NCI-H1930 (cell line): ENCODE measurements around the gene PRICKLE1.

ENCODE experiments used
- DNase-seq, 2 experiments: peaks; one replicate each; lab custom pipeline; 2025; lab: John Stamatoyannopoulos, UW

Gene PRICKLE1

GRCh38 chr12:42448841-42449240, 140.7 kb downstream of the PRICKLE1 start:
- DNase-seq: no peak

- DNase-seq: no peak
These were observed 142.2 kb downstream of the PRICKLE1 start for GRCh38 chr12:42447371-42447786.

GRCh38 chr12:42446761-42447160, 142.8 kb downstream of the PRICKLE1 start:
- no peak for DNase-seq

GRCh38 chr12:42445891-42446290, 143.7 kb downstream of the PRICKLE1 start:
- no peak for DNase-seq

- DNase-seq: no peak
These were observed 145.2 kb downstream of the PRICKLE1 start for GRCh38 chr12:42444192-42444943.

GRCh38 chr12:42442888-42443287, 146.7 kb downstream of the PRICKLE1 start:
- DNase-seq: no peak

- no peak for DNase-seq
These were observed 147.2 kb downstream of the PRICKLE1 start for GRCh38 chr12:42442311-42442759.

- no peak for DNase-seq
These were observed 148.9 kb downstream of the PRICKLE1 start for GRCh38 chr12:42440608-42441007.

GRCh38 chr12:42432517-42433140, 156.9 kb downstream of the PRICKLE1 start:
- DNase-seq: no peak

- DNase-seq: no peak
These were observed 160.7 kb downstream of the PRICKLE1 start for GRCh38 chr12:42428850-42429249.

- DNase-seq: no peak
These were observed 162.8 kb downstream of the PRICKLE1 start for GRCh38 chr12:42426746-42427145.

- no peak for DNase-seq
These were observed 166.8 kb downstream of the PRICKLE1 start for GRCh38 chr12:42422785-42423184.

GRCh38 chr12:42421844-42422779, 167.4 kb downstream of the PRICKLE1 start:
- DNase-seq: no peak

- DNase-seq: no peak
These were observed 169.2 kb downstream of the PRICKLE1 start for GRCh38 chr12:42420395-42420794.

- DNase-seq: peak; percentile 28 to 54
These were observed 179.2 kb downstream of the PRICKLE1 start for GRCh38 chr12:42410340-42410739.

GRCh38 chr12:42409471-42409870, 180.1 kb downstream of the PRICKLE1 start:
- DNase-seq: no peak

GRCh38 chr12:42407306-42407705, 182.2 kb downstream of the PRICKLE1 start:
- DNase-seq: no peak
